Activated naive CD4-positive, alpha-beta T cell treated with anti-CD3 and anti-CD28 coated beads, Interleukin-2, amount 50 U/mL, for 72 hours (primary cell): Measurements from ENCODE around the gene ADCY5. TPM values are rescaled to one million over a fixed set of nuclear protein-coding genes. Genes with fewer than 3 reads are reported as not detected.

ENCODE experiments used
- ATAC-seq, 2 donors: fragments of 150-1000 bp; cut with Tn5 transposase; 2 replicates each; pipeline ENCODE4 v1.10.0; 2021; ENCODE audit warnings: mild to moderate bottlenecking in 2 of 2, moderate library complexity in 2 of 2
- DNase-seq, 2 donors: peaks; one replicate each; pipeline ENCODE4 v3.0.0; 2021 to 2022; ENCODE audit warnings: low spot score in 2 of 2
- H3K27ac Mint-ChIP-seq, 2 donors: one replicate each; pipeline ENCODE4 v1.8.0; 2022; ENCODE audit warnings: mild to moderate bottlenecking in 2 of 2, mixed read lengths in 2 of 2
- H3K36me3 Mint-ChIP-seq, 2 donors: one replicate each; pipeline ENCODE4 v1.8.0; 2022; ENCODE audit warnings: mixed read lengths in 2 of 2
- H3K9me3 Mint-ChIP-seq, 2 donors: one replicate each; pipeline ENCODE4 v1.8.0; 2022; ENCODE audit warnings: mixed read lengths in 2 of 2
- total RNA-seq, 2 donors: library from RNA; stranded (reverse); gene quantifications; one replicate each; pipeline ENCODE4 v1.2.3, GENCODE V29; 2022

Gene ADCY5
- total RNA-seq, 2 donors from 2014 or later, result not detected

- Mint-ChIP-seq H3K9me3 (no peaks in the 10 kb centered on the region), H3K27ac (no peak overlapping the region), H3K36me3 (no peaks in the 10 kb centered on the region)
- no peak for ATAC-seq
- no peak for DNase-seq
These were observed 110.8 kb downstream of the ADCY5 start for GRCh38 chr3:123337948-123338619.

GRCh38 chr3:123337226-123337625 lies 111.7 kb downstream of the ADCY5 start:
- DNase-seq, result no peak
- no peaks in the 10 kb centered on the region for H3K9me3 Mint-ChIP-seq
- no peaks in the 10 kb centered on the region for H3K36me3 Mint-ChIP-seq
- no peak for ATAC-seq
- H3K27ac Mint-ChIP-seq, result no peak overlapping the region

GRCh38 chr3:123336441-123336851 lies 112.4 kb downstream of the ADCY5 start:
- ATAC-seq (no peak), DNase-seq (no peak)
- Mint-ChIP-seq H3K36me3 (no peaks in the 10 kb centered on the region), H3K9me3 (no peaks in the 10 kb centered on the region), H3K27ac (no peak overlapping the region)

- DNase-seq, result no peak
- Mint-ChIP-seq H3K36me3 (no peaks in the 10 kb centered on the region), H3K9me3 (no peaks in the 10 kb centered on the region), H3K27ac (no peak overlapping the region)
- no peak for ATAC-seq
These were observed 112.9 kb downstream of the ADCY5 start for GRCh38 chr3:123336001-123336400.

GRCh38 chr3:123335007-123335670 lies 113.8 kb downstream of the ADCY5 start:
- peak in 1 of 2 donors; percentile 92 for ATAC-seq
- Mint-ChIP-seq H3K9me3 (no peaks in the 10 kb centered on the region), H3K27ac (no peak overlapping the region), H3K36me3 (no peaks in the 10 kb centered on the region)
- DNase-seq, result no peak

- no peak overlapping the region for H3K27ac Mint-ChIP-seq
- no peaks in the 10 kb centered on the region for H3K9me3 Mint-ChIP-seq
- DNase-seq (no peak), ATAC-seq (no peak)
- H3K36me3 Mint-ChIP-seq, result no peaks in the 10 kb centered on the region
These were observed 114.8 kb downstream of the ADCY5 start for GRCh38 chr3:123334056-123334455.

- Mint-ChIP-seq H3K36me3 (no peaks in the 10 kb centered on the region), H3K27ac (no peak overlapping the region), H3K9me3 (no peaks in the 10 kb centered on the region)
- DNase-seq (no peak), ATAC-seq (no peak)
These were observed 115.5 kb downstream of the ADCY5 start for GRCh38 chr3:123333401-123333800.

- Mint-ChIP-seq H3K36me3 (no peaks in the 10 kb centered on the region), H3K27ac (no peak overlapping the region), H3K9me3 (no peaks in the 10 kb centered on the region)
- ATAC-seq (no peak), DNase-seq (no peak)
These were observed 116.7 kb downstream of the ADCY5 start for GRCh38 chr3:123332124-123332641.

- ATAC-seq, result no peak
- Mint-ChIP-seq H3K36me3 (no peaks in the 10 kb centered on the region), H3K9me3 (no peaks in the 10 kb centered on the region), H3K27ac (no peak overlapping the region)
- DNase-seq, result no peak
These were observed 117.2 kb downstream of the ADCY5 start for GRCh38 chr3:123331651-123332050.

- DNase-seq (no peak), ATAC-seq (no peak)
- Mint-ChIP-seq H3K9me3 (no peaks in the 10 kb centered on the region), H3K27ac (no peak overlapping the region), H3K36me3 (no peaks in the 10 kb centered on the region)
These were observed 117.9 kb downstream of the ADCY5 start for GRCh38 chr3:123331006-123331405.

- no peak overlapping the region for H3K27ac Mint-ChIP-seq
- H3K9me3 Mint-ChIP-seq, result no peaks in the 10 kb centered on the region
- ATAC-seq (no peak), DNase-seq (no peak)
- H3K36me3 Mint-ChIP-seq, result no peaks in the 10 kb centered on the region
These were observed 118.4 kb downstream of the ADCY5 start for GRCh38 chr3:123330441-123330991.

GRCh38 chr3:123329636-123330340 lies 119.1 kb downstream of the ADCY5 start:
- H3K9me3 Mint-ChIP-seq, result no peaks in the 10 kb centered on the region
- ATAC-seq (no peak), DNase-seq (no peak)
- H3K27ac Mint-ChIP-seq, result no peak overlapping the region
- H3K36me3 Mint-ChIP-seq, result no peaks in the 10 kb centered on the region

- Mint-ChIP-seq H3K27ac (no peak overlapping the region), H3K36me3 (no peaks in the 10 kb centered on the region), H3K9me3 (no peaks in the 10 kb centered on the region)
- ATAC-seq, result peak; percentile 82 to 87
- peak; percentile 72 to 83 for DNase-seq
These were observed 119.8 kb downstream of the ADCY5 start for GRCh38 chr3:123328851-123329635.

- DNase-seq, result no peak
- Mint-ChIP-seq H3K27ac (no peak overlapping the region), H3K9me3 (no peaks in the 10 kb centered on the region), H3K36me3 (no peaks in the 10 kb centered on the region)
- ATAC-seq, result peak in 1 of 2 donors; percentile 30
These were observed 120.7 kb downstream of the ADCY5 start for GRCh38 chr3:123327956-123328850.

GRCh38 chr3:123327480-123327879 lies 121.4 kb downstream of the ADCY5 start:
- no peak overlapping the region for H3K27ac Mint-ChIP-seq
- ATAC-seq, result no peak
- no peak for DNase-seq
- no peaks in the 10 kb centered on the region for H3K9me3 Mint-ChIP-seq
- H3K36me3 Mint-ChIP-seq, result no peaks in the 10 kb centered on the region

GRCh38 chr3:123326531-123326930 lies 122.4 kb downstream of the ADCY5 start:
- ATAC-seq (no peak), DNase-seq (no peak)
- no peak overlapping the region for H3K27ac Mint-ChIP-seq
- H3K36me3 Mint-ChIP-seq, result no peaks in the 10 kb centered on the region
- H3K9me3 Mint-ChIP-seq, result no peaks in the 10 kb centered on the region
